ENCODE results near the gene ORM2. TPM values are rescaled to one million over a fixed set of nuclear protein-coding genes. Genes with fewer than 3 reads are reported as not detected.
A peak's percentile ranks its signal among the peaks of the same experiment; 100 is the strongest.

Gene ORM2
- total and polyA plus RNA-seq, 2 of the 4 experiments (the other 2 are of a cell fraction): not detected

- no peak overlapping the region for H2BK15ac ChIP-seq (ENCODE audit: low read depth, low read length)
- H3K23ac ChIP-seq (ENCODE audit: low read depth, low read length): no peak overlapping the region
- no peak overlapping the region for H2BK5ac ChIP-seq (ENCODE audit: low read depth, low read length, poor library complexity, severe bottlenecking)
- no peaks in the 10 kb centered on the region for H3K9me3 ChIP-seq (ENCODE audit: control insufficient read depth, insufficient read depth, low read length)
- H4K8ac ChIP-seq (ENCODE audit: low read depth in 2 of 2, low read length in 2 of 2): no peak overlapping the region
- H3K4ac ChIP-seq (ENCODE audit: low read depth, low read length): no peak overlapping the region
- H2AK9ac ChIP-seq (replicated peaks; ENCODE audit: low read depth, low read length, poor library complexity): peak overlapping the region; percentile 40
- no peak overlapping the region for H2AFZ ChIP-seq (replicated peaks; ENCODE audit: low read length, poor library complexity)
- no peak overlapping the region for H3K18ac ChIP-seq (ENCODE audit: low read depth, low read length)
- CTCF ChIA-PET: interaction anchor here (0.6 to 1.6 kb wide), 3 partner anchors 48 to 231 kb away, joined by 3 to 5 read pairs (median 3); partner anchors contain the start of gene AKNA
- DNase-seq: peak; percentile 47
- H3K36me3 ChIP-seq (ENCODE audit: control insufficient read depth, insufficient read depth, low read length): peaks cover 60% of the 10 kb centered on the region
- TF ChIP-seq POLR2A (IDR thresholded peaks at IDR 0.05; ENCODE audit: low read depth, low read length) (no peak; the same call in 1 of the 2 replicates), RFX5 (IDR thresholded peaks at IDR 0.05; ENCODE audit: low read depth, low read length) (no peak), SMC3 (IDR thresholded peaks at IDR 0.05; ENCODE audit: low read depth, low read length) (peak; percentile 80), CEBPB (IDR thresholded peaks at IDR 0.05; ENCODE audit: low read depth, low read length) (no peak), MAZ (IDR thresholded peaks at IDR 0.05; ENCODE audit: borderline replicate concordance, low read depth, low read length) (no peak), RAD21 (IDR thresholded peaks at IDR 0.05; ENCODE audit: low read length) (peak; percentile 88), CHD1 (IDR thresholded peaks at IDR 0.05; ENCODE audit: low read depth, low read length) (no peak), RCOR1 (IDR thresholded peaks at IDR 0.05; ENCODE audit: insufficient replicate concordance, low read length) (no peak), CTCF (conservative IDR thresholded peaks at IDR 0.05; ENCODE audit: low read depth, low read length) (peak; percentile 88), MXI1 (IDR thresholded peaks at IDR 0.05; ENCODE audit: borderline replicate concordance, low read depth, low read length) (no peak)
- no peaks in the 10 kb centered on the region; the same call in 1 of the 2 replicates for H3K9me1 ChIP-seq (ENCODE audit: insufficient read depth, low read length)
- intact Hi-C loops (cut with micrococcal nuclease): loop anchor here (2.0 to 10.0 kb wide), 2 partner anchors 57 to 165 kb away; partner anchors contain the start of gene WHRN
- ATAC-seq (ENCODE audit: low read depth): peak; percentile 95
- no peak overlapping the region for H2BK120ac ChIP-seq (ENCODE audit: low read depth, low read length)
- 100% methylated on average over 4 of the region's 16 CpGs; no CpG with 5 or more reads in 1 of the 2 experiments for WGBS, 2 experiments (ENCODE audit: extremely low coverage in 2 of 2, insufficient read length in 1 of 2)
- H3K4me1 ChIP-seq (ENCODE audit: control insufficient read depth, insufficient read depth, low read length): no peaks in the 10 kb centered on the region
- H4K20me1 ChIP-seq (ENCODE audit: insufficient read depth, low read length): no peaks in the 10 kb centered on the region
- H3K79me1 ChIP-seq (ENCODE audit: low read depth in 1 of 2, low read length in 2 of 2): no peaks in the 10 kb centered on the region
- no peak overlapping the region for H4K5ac ChIP-seq (ENCODE audit: low read depth, low read length)
- no peak overlapping the region for H3K27ac ChIP-seq (ENCODE audit: insufficient read depth, low read length)
- H3K27me3 ChIP-seq (ENCODE audit: control insufficient read depth, insufficient read depth, low read length): no peaks in the 10 kb centered on the region
- H3K56ac ChIP-seq (ENCODE audit: extremely low read depth, insufficient read depth, low read length): no peak overlapping the region
- H3K14ac ChIP-seq (replicated peaks; ENCODE audit: low read depth, low read length): no peak overlapping the region
- POLR2A ChIA-PET (ENCODE audit: unreplicated experiment): no interaction called here
- no peak overlapping the region for H3K4me3 ChIP-seq (ENCODE audit: insufficient read depth, low read depth, low read length)
- no TSS peak for BruUV-seq (replicated peaks)
- no peak overlapping the region for H4K91ac ChIP-seq (ENCODE audit: insufficient read depth, low read depth, low read length)
- no peak overlapping the region for H2AK5ac ChIP-seq (ENCODE audit: low read depth, low read length)
- in situ Hi-C loops (cut with MboI; ENCODE audit: low sequenced_read_pairs): no loop called here
- H3K9ac ChIP-seq (ENCODE audit: low read depth, low read length): no peak overlapping the region
- H2BK20ac ChIP-seq (ENCODE audit: low read depth, low read length): no peak overlapping the region
- H3K4me2 ChIP-seq (ENCODE audit: low read depth, low read length): no peak overlapping the region
- dilution Hi-C loops (cut with HindIII; ENCODE audit: low sequenced_read_pairs, unreplicated experiment): no loop called here
Observed at GRCh38 chr9:114339130-114339908, 9.7 kb downstream of the ORM2 start.

Data from IMR-90 (cell line).